ENCODE data around the gene ATP2C2. TPM values are rescaled to one million over a fixed set of nuclear protein-coding genes. Genes with fewer than 3 reads are reported as not detected.

The ATP2C2 gene
- total and polyA plus RNA-seq, 7 donors: 0.03 to 0.06 TPM; not detected in 5

DNA sequence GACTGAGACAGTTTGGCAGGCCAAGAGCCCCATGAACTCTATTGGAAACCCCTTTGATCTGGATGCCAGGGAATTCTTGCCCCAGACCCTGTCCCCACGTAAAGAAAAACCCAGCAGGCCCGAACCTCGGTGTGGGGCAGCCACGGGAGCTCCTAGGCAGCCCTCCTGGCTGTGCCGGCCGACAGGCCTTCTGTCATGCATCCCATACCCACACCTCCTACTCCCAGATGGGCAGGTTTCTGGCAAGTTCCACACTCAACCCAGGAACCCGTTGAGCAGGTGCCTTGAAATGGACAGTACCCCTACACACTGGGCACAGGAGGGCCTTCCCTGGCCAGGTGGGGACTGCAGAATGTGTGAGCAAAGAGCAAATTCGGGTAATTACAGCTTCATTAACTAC is 23.6 kb upstream of the ATP2C2 start:
- ATAC-seq: no peak
- TF ChIP-seq, protein P1, sequence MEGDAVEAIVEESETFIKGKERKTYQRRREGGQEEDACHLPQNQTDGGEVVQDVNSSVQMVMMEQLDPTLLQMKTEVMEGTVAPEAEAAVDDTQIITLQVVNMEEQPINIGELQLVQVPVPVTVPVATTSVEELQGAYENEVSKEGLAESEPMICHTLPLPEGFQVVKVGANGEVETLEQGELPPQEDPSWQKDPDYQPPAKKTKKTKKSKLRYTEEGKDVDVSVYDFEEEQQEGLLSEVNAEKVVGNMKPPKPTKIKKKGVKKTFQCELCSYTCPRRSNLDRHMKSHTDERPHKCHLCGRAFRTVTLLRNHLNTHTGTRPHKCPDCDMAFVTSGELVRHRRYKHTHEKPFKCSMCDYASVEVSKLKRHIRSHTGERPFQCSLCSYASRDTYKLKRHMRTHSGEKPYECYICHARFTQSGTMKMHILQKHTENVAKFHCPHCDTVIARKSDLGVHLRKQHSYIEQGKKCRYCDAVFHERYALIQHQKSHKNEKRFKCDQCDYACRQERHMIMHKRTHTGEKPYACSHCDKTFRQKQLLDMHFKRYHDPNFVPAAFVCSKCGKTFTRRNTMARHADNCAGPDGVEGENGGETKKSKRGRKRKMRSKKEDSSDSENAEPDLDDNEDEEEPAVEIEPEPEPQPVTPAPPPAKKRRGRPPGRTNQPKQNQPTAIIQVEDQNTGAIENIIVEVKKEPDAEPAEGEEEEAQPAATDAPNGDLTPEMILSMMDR (IDR thresholded peaks at IDR 0.05): no peak

DNA sequence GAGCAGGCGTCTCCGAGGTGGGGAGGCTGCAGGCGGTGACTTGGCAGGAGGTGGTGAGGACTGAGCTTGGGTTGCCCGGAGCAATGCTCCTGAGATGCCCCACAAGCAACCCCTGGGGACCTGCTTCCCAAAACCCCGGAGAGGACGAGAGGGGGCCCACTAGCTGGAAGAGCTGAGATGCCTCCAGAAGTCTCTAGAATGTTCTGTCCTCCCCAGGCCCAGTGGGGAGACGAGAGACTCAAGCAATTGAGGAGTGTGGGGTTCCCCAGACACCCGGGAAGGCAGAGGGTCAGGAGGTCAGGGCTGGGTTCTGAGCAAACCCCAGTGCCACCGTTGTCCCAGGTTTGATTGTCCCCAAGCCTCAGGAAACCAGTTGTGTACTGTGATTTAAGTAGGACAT is 21.2 kb upstream of the ATP2C2 start:
- no peaks in the 10 kb centered on the region for H3K36me3 ChIP-seq (ENCODE audit: insufficient read depth in 1 of 2, low read depth in 1 of 2)
- no peaks in the 10 kb centered on the region for H3K4me1 ChIP-seq
- H3K4me3 ChIP-seq: no peak overlapping the region
- no peak for DNase-seq
- no peaks in the 10 kb centered on the region for H3K9me3 ChIP-seq
- H3K27ac ChIP-seq: no peak overlapping the region
- TF ChIP-seq, protein P1 (IDR thresholded peaks at IDR 0.05): no peak
- WGBS, 3 donors: 81 to 84% (median 84%) methylated on average over 9 of the region's 9 CpGs
- H3K27me3 ChIP-seq (ENCODE audit: insufficient read depth in 3 of 3, low read length in 2 of 3): peaks cover 0 to 4% (median 0%) of the 10 kb centered on the region in 3 donors
- intact Hi-C loops (cut with DNase I): no loop called here
- no peak for ATAC-seq

More for the DNA sequence above, 23.6 kb upstream of the ATP2C2 start:
- H3K4me1 ChIP-seq: no peaks in the 10 kb centered on the region
- no peaks in the 10 kb centered on the region for H3K27me3 ChIP-seq (ENCODE audit: insufficient read depth in 3 of 3, low read length in 2 of 3)
- no peak overlapping the region for H3K4me3 ChIP-seq
- H3K9me3 ChIP-seq: no peaks in the 10 kb centered on the region
- DNase-seq: no peak
- H3K36me3 ChIP-seq (ENCODE audit: insufficient read depth in 1 of 2, low read depth in 1 of 2): no peaks in the 10 kb centered on the region
- H3K27ac ChIP-seq: no peak overlapping the region
- intact Hi-C loops (cut with DNase I): no loop called here
- 77 to 86% (median 78%) methylated on average over 8 of the region's 8 CpGs for WGBS, 3 donors

DNA sequence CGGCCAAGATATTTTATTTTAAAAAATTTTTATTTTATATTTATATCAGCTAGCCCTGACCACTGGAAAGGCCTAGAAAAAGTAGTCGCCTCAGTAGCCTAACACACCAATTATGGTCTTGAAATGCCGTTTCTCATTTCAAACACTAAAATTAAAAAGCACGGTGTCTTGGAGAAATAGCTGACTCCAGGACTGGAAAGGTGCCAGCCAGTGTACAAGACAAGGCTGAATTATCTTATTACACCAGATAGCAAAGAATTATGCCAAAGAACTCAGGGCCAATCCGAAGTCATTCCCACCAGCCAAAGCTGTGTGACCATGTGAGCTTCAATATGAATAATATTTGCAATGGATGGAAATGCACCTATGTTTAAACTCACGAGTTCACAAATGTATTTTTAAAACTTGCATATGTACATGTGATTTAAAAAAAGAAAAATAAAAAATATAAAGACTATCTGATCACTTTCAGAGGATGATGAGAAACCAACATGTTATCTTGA is 19.9 kb upstream of the ATP2C2 start:
- H3K36me3 ChIP-seq (ENCODE audit: insufficient read depth in 1 of 2, low read depth in 1 of 2): no peaks in the 10 kb centered on the region
- TF ChIP-seq, protein P1 (IDR thresholded peaks at IDR 0.05): no peak
- intact Hi-C loops (cut with DNase I): no loop called here
- ATAC-seq: no peak
- no peak for DNase-seq
- H3K4me1 ChIP-seq: no peaks in the 10 kb centered on the region
- H3K9me3 ChIP-seq: no peaks in the 10 kb centered on the region
- H3K4me3 ChIP-seq: no peak overlapping the region
- 45 to 62% (median 51%) methylated on average over 6 of the region's 6 CpGs for WGBS, 3 donors
- peaks cover 0 to 4% (median 0%) of the 10 kb centered on the region in 3 donors for H3K27me3 ChIP-seq (ENCODE audit: insufficient read depth in 3 of 3, low read length in 2 of 3)
- H3K27ac ChIP-seq: no peak overlapping the region

DNA sequence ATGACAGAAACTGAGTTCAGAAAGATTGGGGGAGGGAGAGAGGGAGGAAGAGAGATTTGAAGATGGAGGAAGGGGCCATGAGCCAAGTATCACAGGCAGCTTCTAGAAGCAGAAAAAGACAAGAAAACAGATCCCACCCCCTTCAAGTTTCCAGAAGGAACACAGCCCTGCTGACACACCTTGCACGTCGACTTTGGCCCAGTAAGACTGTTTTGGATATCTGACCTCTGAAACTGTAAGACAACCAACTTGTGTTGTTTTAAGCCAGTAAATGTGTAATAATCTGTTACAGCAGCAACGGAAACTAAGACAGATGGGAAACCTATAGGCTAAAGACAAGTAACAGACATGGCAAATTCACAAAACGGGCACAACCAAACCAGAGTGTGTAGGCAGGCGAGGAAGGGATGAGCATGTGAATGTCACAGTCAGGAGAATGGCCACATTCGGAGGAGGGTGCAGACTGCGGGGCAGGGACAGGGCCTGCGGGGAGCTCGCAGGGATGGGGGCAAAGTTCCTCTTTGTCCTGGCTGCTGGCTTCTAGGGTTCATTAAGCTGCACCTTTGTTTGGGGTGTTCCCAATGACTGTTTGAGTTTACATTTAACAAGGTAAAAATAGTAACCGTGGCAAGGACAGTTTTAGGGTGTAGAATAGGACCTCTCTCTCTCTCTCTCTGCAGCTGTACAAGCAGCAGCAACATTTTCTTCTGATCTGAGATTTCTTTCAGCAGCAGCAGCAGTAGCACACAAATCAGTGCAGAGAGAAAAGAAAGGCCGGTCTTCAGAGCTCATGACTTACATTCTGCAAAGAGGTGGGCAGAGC is 18.3 kb upstream of the ATP2C2 start:
- TF ChIP-seq, protein P1 (IDR thresholded peaks at IDR 0.05): no peak
- H3K4me3 ChIP-seq: no peak overlapping the region
- intact Hi-C loops (cut with DNase I): no loop called here
- WGBS, 3 donors: 87 to 90% (median 87%) methylated on average over 11 of the region's 11 CpGs
- no peaks in the 10 kb centered on the region for H3K9me3 ChIP-seq
- H3K4me1 ChIP-seq: no peaks in the 10 kb centered on the region
- H3K36me3 ChIP-seq (ENCODE audit: insufficient read depth in 1 of 2, low read depth in 1 of 2): no peaks in the 10 kb centered on the region
- H3K27ac ChIP-seq: no peak overlapping the region
- no peak for ATAC-seq
- H3K27me3 ChIP-seq (ENCODE audit: insufficient read depth in 3 of 3, low read length in 2 of 3): peaks cover 0 to 4% (median 0%) of the 10 kb centered on the region in 3 donors
- DNase-seq: no peak

Measured in psoas muscle (tissue), 8 donors.